OCI-M2 (cell line): ENCODE measurements around the gene C11orf68.

ENCODE experiments used
- DNase-seq: peaks from one replicate; lab custom pipeline; 2025; ENCODE audit not compliant: unreplicated experiment; lab: John Stamatoyannopoulos, UW

The C11orf68 gene

GRCh38 chr11:65891219-65892136 lies 27.4 kb downstream of the C11orf68 start:
- no peak for DNase-seq

- peak; percentile 85 for DNase-seq
Measured at GRCh38 chr11:65890324-65891218, 28.3 kb downstream of the C11orf68 start, which contains the start of gene CCDC85B. TSS of gene CCDC85B (plus strand) at chr11:65890673. CDS start at chr11:65890784, 111 bp downstream.

GRCh38 chr11:65888163-65888814 lies 30.6 kb downstream of the C11orf68 start, which contains the start of gene FIBP:
TSS of gene FIBP (minus strand) at chr11:65888471. CDS start at chr11:65888418, 53 bp downstream.
- DNase-seq: peak; percentile 79

- DNase-seq: no peak
Measured at GRCh38 chr11:65887723-65888162, 31.1 kb downstream of the C11orf68 start.

- DNase-seq: no peak
Measured at GRCh38 chr11:65886826-65887722, 31.8 kb downstream of the C11orf68 start.

- DNase-seq: no peak
Measured at GRCh38 chr11:65885808-65886536, 32.9 kb downstream of the C11orf68 start.

- DNase-seq: no peak
Measured at GRCh38 chr11:65885231-65885630, 33.6 kb downstream of the C11orf68 start.

- no peak for DNase-seq
Measured at GRCh38 chr11:65884716-65885092, 34.2 kb downstream of the C11orf68 start.

GRCh38 chr11:65883786-65884715 lies 34.8 kb downstream of the C11orf68 start:
- no peak for DNase-seq

GRCh38 chr11:65883058-65883761 lies 35.7 kb downstream of the C11orf68 start:
- DNase-seq: no peak

GRCh38 chr11:65882120-65883057 lies 36.5 kb downstream of the C11orf68 start:
- no peak for DNase-seq

- no peak for DNase-seq
Measured at GRCh38 chr11:65880844-65881421, 37.9 kb downstream of the C11orf68 start.

GRCh38 chr11:65880027-65880426 lies 38.8 kb downstream of the C11orf68 start:
- DNase-seq: no peak

GRCh38 chr11:65879617-65880016 lies 39.2 kb downstream of the C11orf68 start, which contains the start of gene CTSW:
TSS of gene CTSW (plus strand) at chr11:65879837. CDS start at chr11:65879855, 18 bp downstream.
- no peak for DNase-seq

- DNase-seq: peak; percentile 77
Measured at GRCh38 chr11:65873318-65874156, 45.3 kb downstream of the C11orf68 start.
